DMS79 treated with DMSO at 0.1 percent for 48 hours (cell line): ENCODE measurements around the gene CDK11B.

Source experiments
- DNase-seq: peaks from one replicate; lab custom pipeline; 2025; lab: John Stamatoyannopoulos, UW

The CDK11B gene

GRCh38 chr1:1615256-1616044 lies 43.4 kb downstream of the CDK11B start, which contains the start of gene MIB2:
TSS of gene MIB2 (plus strand) at chr1:1615500. CDS start at chr1:1623453, 7,953 bp downstream.
- peak; percentile 93 for DNase-seq

GRCh38 chr1:1614954-1615255 lies 43.9 kb downstream of the CDK11B start:
- DNase-seq: no peak

- peak; percentile 39 for DNase-seq
These were observed 44.4 kb downstream of the CDK11B start for GRCh38 chr1:1614204-1614953.

- no peak for DNase-seq
These were observed 45.2 kb downstream of the CDK11B start for GRCh38 chr1:1613509-1614082.

GRCh38 chr1:1612104-1612400 lies 46.8 kb downstream of the CDK11B start:
- no peak for DNase-seq

- no peak for DNase-seq
These were observed 48.0 kb downstream of the CDK11B start for GRCh38 chr1:1610796-1611195.

GRCh38 chr1:1609822-1610485 lies 48.9 kb downstream of the CDK11B start:
- no peak for DNase-seq

GRCh38 chr1:1606232-1606631 lies 52.6 kb downstream of the CDK11B start:
- DNase-seq: no peak

- no peak for DNase-seq
These were observed 53.1 kb downstream of the CDK11B start for GRCh38 chr1:1605724-1606123.

- no peak for DNase-seq
These were observed 53.7 kb downstream of the CDK11B start for GRCh38 chr1:1605034-1605591.

- no peak for DNase-seq
These were observed 54.3 kb downstream of the CDK11B start for GRCh38 chr1:1604374-1605033.

- DNase-seq: no peak
These were observed 55.0 kb downstream of the CDK11B start for GRCh38 chr1:1603671-1604373.

GRCh38 chr1:1602968-1603506 lies 55.8 kb downstream of the CDK11B start:
- no peak for DNase-seq

GRCh38 chr1:1602304-1602967 lies 56.4 kb downstream of the CDK11B start:
- no peak for DNase-seq

- DNase-seq: no peak
These were observed 57.1 kb downstream of the CDK11B start for GRCh38 chr1:1601564-1602303.

GRCh38 chr1:1600861-1601563 lies 57.8 kb downstream of the CDK11B start:
- no peak for DNase-seq

- no peak for DNase-seq
These were observed 58.6 kb downstream of the CDK11B start, which contains the start of gene FNDC10 for GRCh38 chr1:1599935-1600860. TSS of gene FNDC10 (minus strand) at chr1:1600135. CDS start at chr1:1600015, 120 bp downstream.
